OCI-LY7 (cell line): Measurements from ENCODE around the gene LORICRIN.

Experiments used
- CTCF ChIP-seq: fragments of 200-600 bp; sonication (generic); conservative IDR thresholded peaks from 2 replicates; pipeline ENCODE4 v1.5.1; 2014; ENCODE audit warnings: mild to moderate bottlenecking, antibody characterized with exemption, low read length, moderate library complexity, mixed read lengths
- EZH2phosphoT487 ChIP-seq: fragments of 200-600 bp; sonication (generic); IDR thresholded peaks from 2 replicates; pipeline ENCODE4 v1.6.1; 2018; ENCODE audit warnings: low read depth, borderline replicate concordance, mild to moderate bottlenecking, mixed run types, antibody characterized with exemption, low read length, moderate library complexity, mixed read lengths

GRCh38 chr1:153246825-153247224, 12.7 kb upstream of the LORICRIN start:
- TF ChIP-seq CTCF, result no peak
- no peak for TF ChIP-seq EZH2phosphoT487
